ENCODE results near the gene SIN3A.

SIN3A gene

GRCh38 chr15:75328493-75329314 lies 122.8 kb downstream of the SIN3A start:
- DNase-seq: no peak

DNA sequence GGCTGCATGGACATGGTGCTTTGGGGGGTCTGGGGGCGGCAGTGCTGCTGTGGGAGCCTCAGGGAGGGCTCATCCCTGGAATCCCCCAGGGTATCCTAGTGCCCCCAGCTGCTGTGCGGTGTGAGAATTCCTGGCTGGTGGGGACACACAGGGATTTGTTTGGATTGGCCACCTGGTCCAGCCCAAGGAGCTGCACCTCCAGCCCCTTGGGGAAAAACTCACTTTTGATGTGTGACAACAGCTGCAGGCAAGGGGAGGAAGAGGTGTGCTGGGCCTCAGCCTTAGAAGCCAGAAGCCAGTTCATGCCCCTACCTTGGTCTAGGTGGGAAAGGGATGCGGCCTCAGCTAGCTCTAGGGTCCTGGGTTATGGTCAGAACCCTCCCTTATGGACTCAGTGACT lies 124.0 kb downstream of the SIN3A start:
- DNase-seq: no peak

- no peak for DNase-seq
Observed at GRCh38 chr15:75327005-75327404, 124.5 kb downstream of the SIN3A start.

- DNase-seq: no peak
Observed at GRCh38 chr15:75325922-75326321, 125.6 kb downstream of the SIN3A start.

- no peak for DNase-seq
Observed at GRCh38 chr15:75321711-75322110, 129.8 kb downstream of the SIN3A start.
